K562 (cell line): ENCODE data around the gene GCDH. TPM values are rescaled to one million over a fixed set of nuclear protein-coding genes. Genes with fewer than 3 reads are reported as not detected.
A peak's percentile ranks its signal among the peaks of the same experiment; 100 is the strongest.

Experiments
- REST ChIP-seq, 2 experiments: fragments of 450-650 bp; formaldehyde crosslinking in 1 of 2; IDR thresholded peaks; 2 replicates each; pipeline versions ENCODE4 v1.4.0 to v1.6.1; 2014 to 2020; ENCODE audit warnings: mild to moderate bottlenecking in 2 of 2, borderline replicate concordance in 1 of 2, low read depth in 1 of 2
- SIN3B ChIP-seq: fragments of 450-650 bp; IDR thresholded peaks from 2 replicates; pipeline ENCODE4 v1.6.1; 2017; ENCODE audit warnings: low read depth, mild to moderate bottlenecking, moderate library complexity
- SMAD1 ChIP-seq: fragments of 150-350 bp; IDR thresholded peaks from 2 replicates; pipeline ENCODE4 v1.6.1; 2014; ENCODE audit warnings: low read length, low read depth; ENCODE audit not compliant: partially characterized antibody
- TAF9B ChIP-seq: fragments of 450-650 bp; IDR thresholded peaks from 2 replicates; pipeline ENCODE4 v1.6.1; 2018; ENCODE audit warnings: mild to moderate bottlenecking; ENCODE audit not compliant: partially characterized antibody
- ZBTB17 ChIP-seq: fragments of 450-650 bp; formaldehyde crosslinking; IDR thresholded peaks from 2 replicates; pipeline ENCODE4 v1.4.0; 2020; ENCODE audit warnings: mild to moderate bottlenecking
- ZNF318 ChIP-seq, 2 experiments: fragments of 450-650 bp; IDR thresholded peaks; 2 replicates each; pipeline ENCODE4 v1.6.1; 2016; ENCODE audit warnings: mild to moderate bottlenecking in 2 of 2, borderline replicate concordance in 1 of 2, low read depth in 1 of 2, moderate library complexity in 1 of 2
- ZNF717 ChIP-seq: fragments of 250-450 bp; sonication (Bioruptor Pico); IDR thresholded peaks from 2 replicates; pipeline ENCODE4 v1.5.0; 2021
- ZNF77 ChIP-seq: fragments of 250-450 bp; sonication (Bioruptor Pico); IDR thresholded peaks from 2 replicates; pipeline ENCODE4 v1.5.0; 2020
- polyA plus RNA-seq, 8 experiments: library from polyadenylated mRNA; depleted of rRNA in 4 of 8; stranded (reverse) in 5 of 8; unstranded in 3 of 8; fragments of >200 nt; fragmentation: Nextera tagmentation in 2 of 8; fragmentation: Illumina TruSeq in 1 of 8; extraction: Ambion mirVana in 2 of 8; extraction: Trizol in 1 of 8; gene quantifications; 2 replicates each; pipeline versions ENCODE4 v1.2.1 to v1.2.3, GENCODE V29; 2011 to 2014; ENCODE audit warnings: inconsistent platforms in 1 of 8, missing spikeins in 1 of 8
- total RNA-seq, 7 experiments: library from RNA; depleted of rRNA in 6 of 7; stranded (reverse); fragments of >200 nt in 6 of 7; fragmentation: Illumina TruSeq in 2 of 7; extraction: Trizol in 2 of 7; gene quantifications; 2 replicates each; pipeline versions ENCODE4 v1.2.1 to v1.2.3, GENCODE V29; 2011 to 2021; ENCODE audit warnings: low replicate concordance in 1 of 7

The GCDH gene
- total and polyA plus RNA-seq, 9 of the 15 experiments (the other 6 are each of a cell fraction or from before 2014, with no cell fraction given) = 2.9 to 50.8 (median 19.1) TPM

- TF ChIP-seq REST (IDR thresholded peaks at IDR 0.05; ENCODE audit: borderline replicate concordance) (no peak), REST (CRISPR knock-in tag; IDR thresholded peaks at IDR 0.05; ENCODE audit: low read depth) (no peak), SIN3B (peak; percentile 79; the same call in 1 of the 2 replicates), ZNF77 (CRISPR knock-in tag) (no peak), ZBTB17 (CRISPR knock-in tag) (no peak), ZNF717 (CRISPR knock-in tag) (no peak), SMAD1 (peak; percentile 37), TAF9B (peak; percentile 91), ZNF318 (IDR thresholded peaks at IDR 0.05; ENCODE audit: borderline replicate concordance in 1 of 2, low read depth in 1 of 2) (no peak)
Observed at GRCh38 chr19:12933287-12934072, 42.5 kb downstream of the GCDH start, which contains the start of gene FARSA (continued).
